Liver (tissue), 3 donors: ENCODE measurements around the gene PRICKLE1.

Experiments used
- HNF4G ChIP-seq: IDR thresholded peaks from 2 replicates; pipeline ENCODE4 v1.6.1; 2016; ENCODE audit warnings: antibody characterized with exemption
- TAF1 ChIP-seq: conservative IDR thresholded peaks from 2 replicates; pipeline ENCODE4 v1.6.1; 2016; ENCODE audit warnings: antibody characterized with exemption, mild to moderate bottlenecking
- YY1 ChIP-seq: IDR thresholded peaks from 2 replicates; pipeline ENCODE4 v1.6.1; 2016; ENCODE audit warnings: antibody characterized with exemption, mild to moderate bottlenecking
- TF ChIP-seq, protein P1 (sequence below): fragments of 150-350 bp; IDR thresholded peaks from 2 replicates; pipeline ENCODE4 v1.5.1; 2017; ENCODE audit warnings: improper control_type of control experiment, low read depth, low read length; ENCODE audit not compliant: missing input control
- donor health status: healthy.
- donor health status: healthy.

- TF ChIP-seq, protein P1, sequence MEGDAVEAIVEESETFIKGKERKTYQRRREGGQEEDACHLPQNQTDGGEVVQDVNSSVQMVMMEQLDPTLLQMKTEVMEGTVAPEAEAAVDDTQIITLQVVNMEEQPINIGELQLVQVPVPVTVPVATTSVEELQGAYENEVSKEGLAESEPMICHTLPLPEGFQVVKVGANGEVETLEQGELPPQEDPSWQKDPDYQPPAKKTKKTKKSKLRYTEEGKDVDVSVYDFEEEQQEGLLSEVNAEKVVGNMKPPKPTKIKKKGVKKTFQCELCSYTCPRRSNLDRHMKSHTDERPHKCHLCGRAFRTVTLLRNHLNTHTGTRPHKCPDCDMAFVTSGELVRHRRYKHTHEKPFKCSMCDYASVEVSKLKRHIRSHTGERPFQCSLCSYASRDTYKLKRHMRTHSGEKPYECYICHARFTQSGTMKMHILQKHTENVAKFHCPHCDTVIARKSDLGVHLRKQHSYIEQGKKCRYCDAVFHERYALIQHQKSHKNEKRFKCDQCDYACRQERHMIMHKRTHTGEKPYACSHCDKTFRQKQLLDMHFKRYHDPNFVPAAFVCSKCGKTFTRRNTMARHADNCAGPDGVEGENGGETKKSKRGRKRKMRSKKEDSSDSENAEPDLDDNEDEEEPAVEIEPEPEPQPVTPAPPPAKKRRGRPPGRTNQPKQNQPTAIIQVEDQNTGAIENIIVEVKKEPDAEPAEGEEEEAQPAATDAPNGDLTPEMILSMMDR, result no peak
- TF ChIP-seq HNF4G, result no peak
- TF ChIP-seq YY1, result no peak
- TF ChIP-seq TAF1, result no peak
Observed at GRCh38 chr12:42570076-42570475, 19.5 kb downstream of the PRICKLE1 start.
